Urinary bladder (tissue), 4 donors: ENCODE results near the gene QSOX1. TPM values are rescaled to one million over a fixed set of nuclear protein-coding genes. Genes with fewer than 3 reads are reported as not detected.
"Not testable (repeated sequence)": the region's sequence is repeated elsewhere in the genome, so short reads cannot be mapped to it uniquely, and the experiment has no call there.

Experiments
- DNase-seq: peaks from one replicate; pipeline ENCODE4 v3.0.0-alpha.2; 2015; ENCODE audit errors: extremely low spot score
- H3K27ac ChIP-seq: one replicate; pipeline ENCODE4 v1.5.1; 2013; ENCODE audit warnings: low read depth, mild to moderate bottlenecking, moderate library complexity
- H3K36me3 ChIP-seq: one replicate; pipeline ENCODE4 v1.6.1; 2013; ENCODE audit warnings: mild to moderate bottlenecking, moderate library complexity; ENCODE audit not compliant: insufficient read depth
- H3K4me1 ChIP-seq: one replicate; pipeline ENCODE4 v1.6.1; 2013; ENCODE audit warnings: mild to moderate bottlenecking, moderate library complexity; ENCODE audit not compliant: insufficient read depth
- H3K4me3 ChIP-seq: one replicate; pipeline ENCODE4 v1.5.1; 2013; ENCODE audit warnings: low read depth, low read length
- WGBS: extraction: QIAGEN DNeasy Blood & Tissue Kit; methylation state at CpG from one replicate; pipeline ENCODE4 v1.1.7; 2013; 5-methylcytosine and 5-hydroxymethylcytosine counted together
- polyA plus RNA-seq: library from polyadenylated mRNA; stranded (reverse); fragments of 200-250 nt; gene quantifications from one replicate; pipeline ENCODE4 v1.2.3, GENCODE V29; 2013
- total RNA-seq: library from RNA; depleted of rRNA; stranded (reverse); fragments of >200 nt; gene quantifications from one replicate; pipeline ENCODE4 v1.2.3, GENCODE V29; 2014
- donor health status: healthy with polysubstance abuse.
- donor health status: healthy.

The QSOX1 gene
- total and polyA plus RNA-seq, 2 donors, result 137 to 217 TPM

GRCh38 chr1:180194546-180195207, 40.0 kb downstream of the QSOX1 start:
- Histone ChIP-seq H3K36me3 (peaks cover 2% of the 10 kb centered on the region), H3K4me1 (no peaks in the 10 kb centered on the region), H3K27ac (no peak overlapping the region), H3K4me3 (no peak overlapping the region)
- no peak for DNase-seq
- WGBS, result 75% methylated on average over 19 of the region's 19 CpGs

GRCh38 chr1:180195401-180195800, 40.7 kb downstream of the QSOX1 start:
- 89% methylated on average over 3 of the region's 3 CpGs for WGBS
- H3K36me3 ChIP-seq, result peaks cover 2% of the 10 kb centered on the region
- no peak for DNase-seq

DNA sequence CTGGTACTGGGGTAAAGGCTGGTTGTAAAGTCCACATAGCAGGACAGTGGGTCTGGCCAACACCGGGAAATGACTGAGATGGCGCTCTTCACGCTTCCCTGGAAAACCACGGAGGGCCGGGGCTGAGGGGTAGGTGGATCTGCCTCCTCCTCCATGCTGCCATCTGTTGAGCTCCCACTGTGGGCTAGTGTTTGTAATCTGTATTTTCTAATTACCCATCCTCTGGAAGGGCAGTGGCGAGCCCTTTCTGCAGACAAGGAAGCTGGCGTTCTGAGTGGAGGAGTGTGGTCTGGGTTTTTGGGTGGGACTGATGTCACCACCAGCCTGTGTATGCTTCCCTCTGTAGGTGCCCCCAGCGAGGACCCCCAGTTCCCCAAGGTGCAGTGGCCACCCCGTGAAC, 41.2 kb downstream of the QSOX1 start:
- DNase-seq, result no peak
- Histone ChIP-seq H3K4me3 (no peak overlapping the region), H3K4me1 (no peaks in the 10 kb centered on the region), H3K27ac (peak overlapping the region; percentile 57), H3K36me3 (peaks cover 2% of the 10 kb centered on the region)
- WGBS, result 93% methylated on average over 9 of the region's 9 CpGs

More at GRCh38 chr1:180195401-180195800, 40.7 kb downstream of the QSOX1 start:
- Histone ChIP-seq H3K4me1 (no peaks in the 10 kb centered on the region), H3K27ac (no peak overlapping the region), H3K4me3 (no peak overlapping the region)

- Histone ChIP-seq H3K4me1 (no peaks in the 10 kb centered on the region), H3K4me3 (no peak overlapping the region), H3K36me3 (peaks cover 2% of the 10 kb centered on the region), H3K27ac (peak overlapping the region; percentile 57)
- DNase-seq, result no peak
- 89% methylated on average over 17 of the region's 17 CpGs for WGBS
Measured at GRCh38 chr1:180196436-180197003, 41.9 kb downstream of the QSOX1 start.

- Histone ChIP-seq H3K36me3 (peaks cover 2% of the 10 kb centered on the region), H3K4me3 (no peak overlapping the region), H3K27ac (no peak overlapping the region), H3K4me1 (no peaks in the 10 kb centered on the region)
- WGBS, result 75% methylated on average over 5 of the region's 5 CpGs
- no peak for DNase-seq
Measured at GRCh38 chr1:180197231-180197630, 42.6 kb downstream of the QSOX1 start.

- H3K4me3 ChIP-seq, result no peak overlapping the region
- H3K27ac ChIP-seq, result no peak overlapping the region
- WGBS, result 42% methylated on average over 4 of the region's 4 CpGs
- no peak for DNase-seq
- H3K4me1 ChIP-seq, result no peaks in the 10 kb centered on the region
- peaks cover 2% of the 10 kb centered on the region for H3K36me3 ChIP-seq
Measured at GRCh38 chr1:180198196-180198595, 43.5 kb downstream of the QSOX1 start.

DNA sequence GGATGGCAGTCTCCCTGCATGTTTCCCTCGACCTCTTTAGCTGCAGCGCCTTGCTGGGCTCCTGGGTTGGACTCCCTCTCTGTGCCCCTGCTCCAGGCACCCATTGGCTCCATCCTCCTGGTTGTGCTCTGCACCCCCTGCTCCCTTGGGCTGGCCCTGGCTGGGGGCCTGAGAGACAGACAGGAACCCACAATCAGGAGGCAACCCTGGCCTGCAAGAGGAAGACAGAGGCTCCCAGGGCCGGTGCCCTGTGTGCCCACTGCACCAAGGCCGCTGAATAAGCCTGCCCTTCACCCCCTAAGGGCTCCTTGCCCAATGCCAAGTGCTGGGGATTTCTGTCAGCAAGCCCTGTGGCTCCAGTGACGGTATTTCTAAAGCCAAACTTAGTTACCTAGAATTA, 43.9 kb downstream of the QSOX1 start:
- no peak for DNase-seq
- H3K27ac ChIP-seq, result no peak overlapping the region
- 93% methylated on average over 5 of the region's 5 CpGs for WGBS
- H3K4me3 ChIP-seq, result no peak overlapping the region
- peaks cover 2% of the 10 kb centered on the region for H3K36me3 ChIP-seq
- no peaks in the 10 kb centered on the region for H3K4me1 ChIP-seq

GRCh38 chr1:180199018-180199417, 44.3 kb downstream of the QSOX1 start:
- H3K27ac ChIP-seq, result no peak overlapping the region
- peaks cover 2% of the 10 kb centered on the region for H3K36me3 ChIP-seq
- no peak for DNase-seq
- WGBS, result 84% methylated on average over 12 of the region's 12 CpGs
- no peak overlapping the region for H3K4me3 ChIP-seq
- no peaks in the 10 kb centered on the region for H3K4me1 ChIP-seq

DNA sequence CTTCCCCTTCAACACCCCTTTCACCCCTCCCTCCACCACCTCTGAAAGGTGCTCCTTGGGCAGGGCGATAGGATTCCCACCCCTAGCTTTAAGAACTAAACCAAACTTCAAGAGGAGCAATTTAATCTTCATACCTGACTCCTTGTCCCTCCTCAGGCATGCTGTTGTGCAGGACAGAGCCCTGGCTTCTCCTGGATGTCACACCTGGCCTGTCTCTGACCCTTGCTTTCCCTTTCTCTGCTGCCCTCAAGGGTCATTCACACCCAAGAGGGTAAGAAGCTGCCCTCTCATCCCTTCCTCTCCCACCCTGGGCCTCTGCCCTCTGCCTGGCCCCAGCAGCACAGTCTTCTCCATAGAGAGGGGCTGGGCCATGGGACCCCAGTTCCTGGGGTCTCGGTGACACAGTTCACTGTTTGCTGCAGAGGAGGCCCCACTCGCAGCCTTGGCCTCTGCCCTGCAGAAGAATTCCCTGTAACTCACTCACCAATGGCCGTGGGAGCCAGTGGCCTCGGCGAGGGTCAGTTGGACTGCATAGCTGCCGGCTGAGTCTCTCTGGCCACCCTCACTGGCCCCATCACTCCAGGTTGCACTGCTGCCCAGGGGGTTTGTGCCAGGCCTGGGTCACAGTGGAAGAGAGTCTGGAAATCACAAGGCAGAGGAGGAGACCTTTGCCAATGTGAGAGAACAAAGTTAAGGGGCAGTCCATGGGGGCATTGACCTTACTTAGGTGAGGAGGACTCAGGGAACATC, 47.0 kb downstream of the QSOX1 start:
- WGBS, result 90% methylated on average over 7 of the region's 7 CpGs
- no peaks in the 10 kb centered on the region for H3K4me1 ChIP-seq
- H3K27ac ChIP-seq, result no peak overlapping the region
- H3K4me3 ChIP-seq, result no peak overlapping the region
- DNase-seq, result no peak
- peaks cover 2% of the 10 kb centered on the region for H3K36me3 ChIP-seq

DNA sequence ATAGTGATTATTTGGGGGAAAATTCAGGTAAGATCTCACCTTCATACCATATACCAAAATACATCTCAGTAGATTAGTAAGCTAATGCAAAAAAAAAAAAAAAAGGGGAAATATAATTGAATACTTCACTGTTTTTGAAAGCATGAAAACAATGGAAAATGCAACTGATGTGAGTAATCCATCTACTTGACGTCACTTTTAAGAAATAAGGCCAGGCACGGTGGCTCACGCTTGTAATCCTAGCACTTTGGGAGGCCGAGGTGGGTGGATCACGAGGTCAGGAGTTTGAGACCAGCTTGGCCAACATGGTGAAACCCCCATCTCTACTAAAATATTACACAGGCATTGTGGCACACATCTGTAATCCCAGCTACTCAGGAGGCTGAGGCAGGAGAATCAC, 47.9 kb downstream of the QSOX1 start:
- not testable (repeated sequence) for DNase-seq, H3K36me3 ChIP-seq, H3K4me1 ChIP-seq, H3K27ac ChIP-seq, H3K4me3 ChIP-seq
- WGBS, result 87% methylated on average over 5 of the region's 5 CpGs

DNA sequence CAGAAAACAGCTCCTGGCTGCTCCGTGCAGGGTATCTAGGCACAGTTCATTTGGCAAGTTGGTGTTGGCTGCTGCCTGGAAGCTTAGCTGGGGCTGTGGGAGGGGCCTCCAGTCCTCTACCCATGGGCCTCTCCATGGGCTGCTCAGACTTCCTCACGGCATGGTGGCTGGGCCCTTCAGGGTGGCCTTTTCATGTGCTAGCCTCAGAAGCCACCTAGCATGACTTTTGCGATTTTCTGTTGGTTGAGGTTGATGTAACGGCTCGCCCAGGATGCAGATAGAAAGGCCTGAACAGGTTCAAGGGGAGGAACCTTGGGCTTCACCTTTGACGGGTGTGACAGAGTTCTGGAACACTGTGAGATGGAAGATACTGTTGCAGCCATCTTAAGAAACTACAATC, 49.6 kb downstream of the QSOX1 start:
- no peak overlapping the region for H3K27ac ChIP-seq
- DNase-seq, result no peak
- H3K4me3 ChIP-seq, result no peak overlapping the region
- no peaks in the 10 kb centered on the region for H3K36me3 ChIP-seq
- 82% methylated on average over 6 of the region's 6 CpGs for WGBS
- no peaks in the 10 kb centered on the region for H3K4me1 ChIP-seq

DNA sequence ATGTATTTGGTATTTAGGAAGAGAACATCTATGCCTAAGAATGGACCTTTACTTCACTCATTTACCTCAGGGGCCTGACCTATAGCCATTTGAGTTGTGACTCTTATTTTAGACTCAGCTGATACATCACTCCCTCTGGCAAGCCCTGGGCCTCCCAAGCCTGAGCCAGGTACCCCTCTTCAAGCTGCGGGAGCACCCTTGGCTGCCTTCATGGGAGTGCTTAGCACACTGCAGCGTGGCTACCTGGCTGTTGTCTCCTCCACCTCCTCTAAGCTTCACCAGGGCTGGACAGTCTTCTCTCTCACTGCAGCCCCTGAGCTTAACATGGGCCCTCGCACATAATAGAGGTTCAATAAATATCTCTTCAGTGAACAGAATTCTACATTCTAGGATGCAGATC, 51.9 kb downstream of the QSOX1 start:
- H3K4me1 ChIP-seq, result no peaks in the 10 kb centered on the region
- no peak overlapping the region for H3K4me3 ChIP-seq
- no peak overlapping the region for H3K27ac ChIP-seq
- no peaks in the 10 kb centered on the region for H3K36me3 ChIP-seq
- DNase-seq, result no peak
- 91% methylated on average over 3 of the region's 3 CpGs for WGBS

- 70% methylated on average over 4 of the region's 4 CpGs for WGBS
- no peak overlapping the region for H3K4me3 ChIP-seq
Measured at GRCh38 chr1:180208264-180208663, 53.6 kb downstream of the QSOX1 start.

DNA sequence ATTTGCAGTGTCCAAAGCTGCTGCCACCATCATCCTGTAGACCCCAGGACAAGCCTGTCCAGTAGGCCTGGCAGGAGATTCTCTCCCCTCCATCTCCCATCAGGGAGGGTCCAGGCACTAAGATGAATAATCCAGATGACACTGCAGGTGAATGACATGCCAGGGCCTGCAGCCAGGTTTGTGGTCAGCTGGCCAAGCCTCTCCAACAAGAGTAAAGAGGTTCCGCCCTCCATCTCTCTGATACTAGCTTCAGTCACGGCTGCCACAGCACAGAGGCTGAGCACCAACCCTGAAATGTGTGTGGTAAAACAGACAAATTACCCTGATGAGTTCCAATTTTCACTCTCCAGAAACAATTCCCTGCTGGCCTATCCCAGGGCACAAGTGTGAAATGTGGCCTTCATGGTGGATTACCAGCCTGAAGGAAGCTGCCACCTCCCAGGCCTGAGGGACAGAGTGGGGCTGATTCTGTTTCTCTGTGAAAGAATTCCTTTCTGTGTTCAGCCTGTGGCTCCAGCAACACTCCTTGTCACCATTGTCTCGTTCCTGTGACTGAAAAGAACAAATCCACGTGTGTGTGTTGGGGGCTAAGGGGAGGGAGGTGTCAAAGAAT, 55.4 kb downstream of the QSOX1 start:
- 76% methylated on average over 4 of the region's 4 CpGs for WGBS
- H3K4me1 ChIP-seq, result no peaks in the 10 kb centered on the region
- H3K27ac ChIP-seq, result no peak overlapping the region
- no peaks in the 10 kb centered on the region for H3K36me3 ChIP-seq
- no peak overlapping the region for H3K4me3 ChIP-seq
- no peak for DNase-seq

More at GRCh38 chr1:180208264-180208663, 53.6 kb downstream of the QSOX1 start:
- no peak for DNase-seq
- Histone ChIP-seq H3K4me1 (no peaks in the 10 kb centered on the region), H3K27ac (no peak overlapping the region), H3K36me3 (no peaks in the 10 kb centered on the region)
